Caco-2 (cell line): ENCODE data around the gene C1orf21. TPM values are rescaled to one million over a fixed set of nuclear protein-coding genes. Genes with fewer than 3 reads are reported as not detected.

Source experiments
- BruUV-seq: library from RNA; stranded (reverse); fragments of 400-500 nt; replicated peaks from 2 replicates; lab custom pipeline; 2021; lab: Mats Ljungman, UMichigan
- CTCF ChIA-PET: fragments of 300-600 bp; sonication (Branson Sonifier 250); formaldehyde crosslinking; loops from one replicate; lab custom pipeline; 2022; ENCODE audit warnings: antibody characterized with exemption; lab: Charles Lee
- POLR2A ChIA-PET: fragments of 300-600 bp; sonication (Branson Sonifier 250); formaldehyde crosslinking; loops from one replicate; lab custom pipeline; 2022; ENCODE audit warnings: antibody characterized with exemption; lab: Charles Lee
- DNase-seq, 2 experiments: peaks; one replicate each; pipeline versions ENCODE4 v3.0.0 to v3.0.0-alpha.2; 2020 to 2022
- H3K27me3 ChIP-seq: replicated peaks from 2 replicates; pipeline ENCODE4 v1.6.0; 2011; ENCODE audit warnings: low read length; ENCODE audit not compliant: control insufficient read depth, insufficient read depth
- H3K36me3 ChIP-seq: 2 replicates; pipeline ENCODE4 v1.5.1; 2011; ENCODE audit warnings: low read length; ENCODE audit not compliant: control insufficient read depth, insufficient read depth
- H3K4me1 ChIP-seq: fragments of 250-450 bp; sonication (Bioruptor Pico); 2 replicates; pipeline ENCODE4 v1.5.1; 2020; ENCODE audit warnings: mild to moderate bottlenecking
- H3K4me3 ChIP-seq: 2 replicates; pipeline ENCODE4 v1.5.1; 2011; ENCODE audit warnings: low read depth, mild to moderate bottlenecking, control low read depth, low read length
- H3K9me3 ChIP-seq: fragments of 250-450 bp; sonication (Bioruptor Pico); 2 replicates; pipeline ENCODE4 v1.5.1; 2020; ENCODE audit warnings: mild to moderate bottlenecking, moderate library complexity
- H3K27ac Mint-ChIP-seq: one replicate; pipeline ENCODE4 v1.8.0; 2022; ENCODE audit warnings: mixed read lengths; ENCODE audit not compliant: unreplicated experiment
- H3K27me3 Mint-ChIP-seq: one replicate; pipeline ENCODE4 v1.8.0; 2022; ENCODE audit warnings: mixed read lengths; ENCODE audit not compliant: insufficient read depth, unreplicated experiment
- H3K36me3 Mint-ChIP-seq: one replicate; pipeline ENCODE4 v1.8.0; 2022; ENCODE audit warnings: mild to moderate bottlenecking, mixed read lengths; ENCODE audit not compliant: insufficient read depth, unreplicated experiment
- H3K4me1 Mint-ChIP-seq: one replicate; pipeline ENCODE4 v1.8.0; 2022; ENCODE audit warnings: low read depth, mixed read lengths; ENCODE audit not compliant: unreplicated experiment
- H3K4me3 Mint-ChIP-seq: one replicate; pipeline ENCODE4 v1.8.0; 2022; ENCODE audit warnings: mild to moderate bottlenecking, moderate library complexity, mixed read lengths; ENCODE audit not compliant: unreplicated experiment
- H3K9me3 Mint-ChIP-seq: one replicate; pipeline ENCODE4 v1.8.0; 2022; ENCODE audit warnings: mixed read lengths; ENCODE audit not compliant: unreplicated experiment
- CTCF ChIP-seq, 2 experiments: fragments of 200-600 bp in 1 of 2; IDR thresholded peaks; 1 replicate in 1 of 2; 2 replicates in 1 of 2; pipeline versions ENCODE4 v1.5.1 to v1.8.0; 2011 to 2022; ENCODE audit warnings: antibody characterized with exemption in 1 of 2, control low read depth in 1 of 2, inconsistent platforms in 1 of 2, low read depth in 1 of 2, low read length in 1 of 2, mild to moderate bottlenecking in 1 of 2, moderate library complexity in 1 of 2; ENCODE audit not compliant: insufficient read depth in 1 of 2, severe bottlenecking in 1 of 2, unreplicated experiment in 1 of 2
- intact Hi-C: fragments of 100-400 bp; cut with micrococcal nuclease; formaldehyde crosslinking; loops from one replicate; pipeline ENCODE4 v1.10.0; 2022; ENCODE audit not compliant: unreplicated experiment
- total RNA-seq: library from RNA; stranded (reverse); gene quantifications from 2 replicates; pipeline ENCODE4 v1.2.3, GENCODE V29; 2022

Gene C1orf21
- total RNA-seq, 1 experiment from 2014 or later, result 0.82 TPM

- POLR2A ChIA-PET, result no interaction called here
- Histone ChIP-seq H3K4me3 (no peak overlapping the region), H3K4me1 (peaks cover 4% of the 10 kb centered on the region; the same call in 1 of the 2 replicates), H3K9me3 (no peaks in the 10 kb centered on the region), H3K27me3 (no peaks in the 10 kb centered on the region; the same call in 1 of the 2 replicates), H3K36me3 (no peaks in the 10 kb centered on the region)
- BruUV-seq, result no TSS peak
- DNase-seq, result no peak
- Mint-ChIP-seq H3K27me3 (peaks cover 46% of the 10 kb centered on the region), H3K27ac (no peak overlapping the region), H3K9me3 (no peaks in the 10 kb centered on the region), H3K4me3 (peak overlapping the region; percentile 76), H3K36me3 (peaks cover 6% of the 10 kb centered on the region), H3K4me1 (peaks cover 7% of the 10 kb centered on the region)
- intact Hi-C loops, result no loop called here
- no peak for TF ChIP-seq CTCF (IDR thresholded peaks at IDR 0.05; ENCODE audit: insufficient read depth in 1 of 2, low read depth in 1 of 2, low read length in 1 of 2, severe bottlenecking in 1 of 2, unreplicated experiment in 1 of 2)
- CTCF ChIA-PET, result no interaction called here
Measured at GRCh38 chr1:184388319-184388889, 1.6 kb downstream of the C1orf21 start.

- TF ChIP-seq CTCF (IDR thresholded peaks at IDR 0.05; ENCODE audit: insufficient read depth in 1 of 2, low read depth in 1 of 2, low read length in 1 of 2, severe bottlenecking in 1 of 2, unreplicated experiment in 1 of 2), result no peak
- intact Hi-C loops, result no loop called here
- H3K27ac Mint-ChIP-seq, result no peak overlapping the region
- Histone ChIP-seq H3K4me1 (peaks cover 4% of the 10 kb centered on the region; the same call in 1 of the 2 replicates), H3K36me3 (no peaks in the 10 kb centered on the region), H3K4me3 (no peak overlapping the region), H3K27me3 (no peaks in the 10 kb centered on the region; the same call in 1 of the 2 replicates), H3K9me3 (no peaks in the 10 kb centered on the region)
- ChIA-PET CTCF (no interaction called here), POLR2A (no interaction called here)
- peaks cover 6% of the 10 kb centered on the region for H3K36me3 Mint-ChIP-seq
- DNase-seq, result no peak
- peaks cover 43% of the 10 kb centered on the region for H3K27me3 Mint-ChIP-seq
- BruUV-seq, result no TSS peak
- peaks cover 7% of the 10 kb centered on the region for H3K4me1 Mint-ChIP-seq
- H3K9me3 Mint-ChIP-seq, result no peaks in the 10 kb centered on the region
- no peak overlapping the region for H3K4me3 Mint-ChIP-seq
Measured at GRCh38 chr1:184388971-184389370, 2.1 kb downstream of the C1orf21 start.

- Histone ChIP-seq H3K9me3 (no peaks in the 10 kb centered on the region), H3K4me3 (no peak overlapping the region), H3K27me3 (no peaks in the 10 kb centered on the region; the same call in 1 of the 2 replicates), H3K36me3 (no peaks in the 10 kb centered on the region), H3K4me1 (peaks cover 4% of the 10 kb centered on the region; the same call in 1 of the 2 replicates)
- Mint-ChIP-seq H3K27me3 (peaks cover 39% of the 10 kb centered on the region), H3K4me1 (peaks cover 7% of the 10 kb centered on the region), H3K36me3 (peaks cover 6% of the 10 kb centered on the region), H3K9me3 (no peaks in the 10 kb centered on the region), H3K27ac (no peak overlapping the region), H3K4me3 (no peak overlapping the region)
- ChIA-PET CTCF (no interaction called here), POLR2A (no interaction called here)
- no peak for TF ChIP-seq CTCF (IDR thresholded peaks at IDR 0.05; ENCODE audit: insufficient read depth in 1 of 2, low read depth in 1 of 2, low read length in 1 of 2, severe bottlenecking in 1 of 2, unreplicated experiment in 1 of 2)
- BruUV-seq, result no TSS peak
- intact Hi-C loops, result no loop called here
- no peak for DNase-seq
Measured at GRCh38 chr1:184389446-184389845, 2.6 kb downstream of the C1orf21 start.
